DOHH2 (cell line): ENCODE data around the gene DPP10.

ENCODE experiments used
- H3F3A ChIP-seq: fragments of 200-600 bp; sonication (generic), shearing (Covaris generic); 2 replicates; pipeline ENCODE4 v1.6.0; 2016; ENCODE audit warnings: antibody characterized with exemption, mild to moderate bottlenecking; ENCODE audit not compliant: control insufficient read depth, insufficient read depth
- H3K27ac ChIP-seq: fragments of 200-600 bp; sonication (generic); 2 replicates; pipeline ENCODE4 v1.5.1; 2014; ENCODE audit warnings: low read depth, mild to moderate bottlenecking, low read length, moderate library complexity
- H3K27me3 ChIP-seq: fragments of 200-600 bp; sonication (generic); 2 replicates; pipeline ENCODE4 v1.6.1; 2014; ENCODE audit warnings: mild to moderate bottlenecking, low read length, mixed read lengths; ENCODE audit not compliant: control insufficient read depth
- H3K36me3 ChIP-seq: fragments of 200-600 bp; sonication (generic); 2 replicates; pipeline ENCODE4 v1.6.1; 2014; ENCODE audit warnings: mild to moderate bottlenecking, low read length, moderate library complexity, mixed read lengths; ENCODE audit not compliant: control insufficient read depth
- H3K4me1 ChIP-seq: fragments of 200-600 bp; sonication (generic); 2 replicates; pipeline ENCODE4 v1.6.1; 2014; ENCODE audit warnings: mild to moderate bottlenecking, low read length, mixed read lengths; ENCODE audit not compliant: control insufficient read depth
- H3K4me2 ChIP-seq: fragments of 200-600 bp; sonication (generic); 2 replicates; pipeline ENCODE4 v1.6.0; 2014; ENCODE audit warnings: mild to moderate bottlenecking, low read length, moderate library complexity
- H3K4me3 ChIP-seq: fragments of 200-600 bp; sonication (generic); 2 replicates; pipeline ENCODE4 v1.5.1; 2014; ENCODE audit warnings: mild to moderate bottlenecking, low read length, mixed read lengths
- H3K79me2 ChIP-seq: fragments of 200-600 bp; sonication (generic); 2 replicates; pipeline ENCODE4 v1.6.1; 2014; ENCODE audit warnings: mild to moderate bottlenecking, low read length, mixed read lengths; ENCODE audit not compliant: control insufficient read depth
- H3K9me2 ChIP-seq: fragments of 200-600 bp; sonication (generic); replicated peaks from 2 replicates; pipeline ENCODE4 v1.6.1; 2014; ENCODE audit warnings: mild to moderate bottlenecking, low read length, mixed read lengths; ENCODE audit not compliant: control insufficient read depth
- H3K9me3 ChIP-seq: fragments of 200-600 bp; sonication (generic); 2 replicates; pipeline ENCODE4 v1.6.1; 2014; ENCODE audit warnings: antibody characterized with exemption, low read length, mixed read lengths; ENCODE audit not compliant: control insufficient read depth, insufficient read depth
- H4K20me1 ChIP-seq: fragments of 200-600 bp; sonication (generic); 2 replicates; pipeline ENCODE4 v1.6.0; 2014; ENCODE audit warnings: low read depth, mild to moderate bottlenecking, antibody characterized with exemption, low read length, moderate library complexity; ENCODE audit not compliant: control insufficient read depth, insufficient read depth
- EZH2phosphoT487 ChIP-seq: fragments of 200-600 bp; sonication (generic); IDR thresholded peaks from 2 replicates; pipeline ENCODE4 v1.6.1; 2017; ENCODE audit warnings: borderline replicate concordance, mild to moderate bottlenecking, antibody characterized with exemption, low read length, moderate library complexity, mixed read lengths
- TF ChIP-seq, protein P1 (sequence below): fragments of 200-600 bp; sonication (generic); IDR thresholded peaks from one replicate; pipeline ENCODE4 v1.5.1; 2014; ENCODE audit warnings: antibody characterized with exemption, mild to moderate bottlenecking, low read depth, low read length; ENCODE audit not compliant: poor library complexity, severe bottlenecking

The DPP10 gene

GRCh38 chr2:115034801-115035200 lies 592.4 kb downstream of the DPP10 start:
- no peaks in the 10 kb centered on the region for H3K79me2 ChIP-seq
- H3K27me3 ChIP-seq: no peaks in the 10 kb centered on the region
- TF ChIP-seq EZH2phosphoT487: no peak
- TF ChIP-seq, protein P1, sequence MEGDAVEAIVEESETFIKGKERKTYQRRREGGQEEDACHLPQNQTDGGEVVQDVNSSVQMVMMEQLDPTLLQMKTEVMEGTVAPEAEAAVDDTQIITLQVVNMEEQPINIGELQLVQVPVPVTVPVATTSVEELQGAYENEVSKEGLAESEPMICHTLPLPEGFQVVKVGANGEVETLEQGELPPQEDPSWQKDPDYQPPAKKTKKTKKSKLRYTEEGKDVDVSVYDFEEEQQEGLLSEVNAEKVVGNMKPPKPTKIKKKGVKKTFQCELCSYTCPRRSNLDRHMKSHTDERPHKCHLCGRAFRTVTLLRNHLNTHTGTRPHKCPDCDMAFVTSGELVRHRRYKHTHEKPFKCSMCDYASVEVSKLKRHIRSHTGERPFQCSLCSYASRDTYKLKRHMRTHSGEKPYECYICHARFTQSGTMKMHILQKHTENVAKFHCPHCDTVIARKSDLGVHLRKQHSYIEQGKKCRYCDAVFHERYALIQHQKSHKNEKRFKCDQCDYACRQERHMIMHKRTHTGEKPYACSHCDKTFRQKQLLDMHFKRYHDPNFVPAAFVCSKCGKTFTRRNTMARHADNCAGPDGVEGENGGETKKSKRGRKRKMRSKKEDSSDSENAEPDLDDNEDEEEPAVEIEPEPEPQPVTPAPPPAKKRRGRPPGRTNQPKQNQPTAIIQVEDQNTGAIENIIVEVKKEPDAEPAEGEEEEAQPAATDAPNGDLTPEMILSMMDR: no peak
- no peaks in the 10 kb centered on the region for H4K20me1 ChIP-seq
- no peak overlapping the region for H3K27ac ChIP-seq
- H3K9me3 ChIP-seq: no peaks in the 10 kb centered on the region
- no peaks in the 10 kb centered on the region for H3K36me3 ChIP-seq
- H3K4me2 ChIP-seq: no peak overlapping the region
- no peaks in the 10 kb centered on the region for H3K9me2 ChIP-seq
- H3K4me1 ChIP-seq: no peaks in the 10 kb centered on the region
- no peaks in the 10 kb centered on the region for H3F3A ChIP-seq
- no peak overlapping the region for H3K4me3 ChIP-seq

DNA sequence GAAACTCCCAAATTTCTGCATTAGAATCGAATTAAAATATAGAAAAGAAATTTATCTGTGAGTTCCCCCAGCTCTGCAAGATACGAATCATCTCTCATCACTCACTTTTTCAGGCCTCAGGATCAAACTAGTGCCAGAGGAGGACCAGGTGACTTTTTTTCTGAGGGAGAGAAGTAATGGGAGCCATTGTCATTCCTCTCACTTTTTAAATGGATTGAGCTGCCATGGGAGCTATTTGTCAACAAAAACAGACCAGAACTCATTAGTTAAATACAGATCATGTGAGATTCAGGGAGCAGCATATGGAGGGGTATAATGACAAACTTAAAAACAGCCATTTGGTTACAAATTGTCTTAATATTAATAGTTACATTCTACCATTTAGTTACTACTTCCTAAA lies 594.4 kb downstream of the DPP10 start:
- Histone ChIP-seq H3K4me2 (no peak overlapping the region), H4K20me1 (no peaks in the 10 kb centered on the region), H3K9me3 (no peaks in the 10 kb centered on the region), H3K4me3 (no peak overlapping the region), H3K4me1 (no peaks in the 10 kb centered on the region), H3K27ac (no peak overlapping the region), H3K27me3 (no peaks in the 10 kb centered on the region), H3F3A (no peaks in the 10 kb centered on the region), H3K9me2 (no peaks in the 10 kb centered on the region), H3K36me3 (no peaks in the 10 kb centered on the region), H3K79me2 (no peaks in the 10 kb centered on the region)
- TF ChIP-seq, protein P1: no peak
- TF ChIP-seq EZH2phosphoT487: no peak

DNA sequence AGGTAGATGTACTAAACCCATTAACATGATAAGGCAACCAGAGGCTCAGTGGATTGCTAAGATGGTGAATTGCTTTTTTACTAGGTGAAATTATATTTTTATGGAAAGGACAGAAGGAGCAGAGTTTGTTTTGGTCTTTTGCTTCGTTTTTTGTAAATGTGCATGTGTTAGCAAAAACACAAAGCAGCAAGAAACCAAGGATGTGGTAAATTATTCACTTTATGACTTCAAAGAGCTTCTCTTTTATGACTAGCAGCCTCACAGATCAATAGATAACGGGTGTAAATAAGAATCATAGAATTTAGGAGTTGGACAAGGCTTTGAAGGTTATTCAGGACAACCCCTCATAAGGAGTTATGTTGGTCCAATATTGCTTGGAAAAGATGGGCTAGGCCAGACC lies 615.0 kb downstream of the DPP10 start:
- TF ChIP-seq, protein P1: no peak
- TF ChIP-seq EZH2phosphoT487: no peak

DNA sequence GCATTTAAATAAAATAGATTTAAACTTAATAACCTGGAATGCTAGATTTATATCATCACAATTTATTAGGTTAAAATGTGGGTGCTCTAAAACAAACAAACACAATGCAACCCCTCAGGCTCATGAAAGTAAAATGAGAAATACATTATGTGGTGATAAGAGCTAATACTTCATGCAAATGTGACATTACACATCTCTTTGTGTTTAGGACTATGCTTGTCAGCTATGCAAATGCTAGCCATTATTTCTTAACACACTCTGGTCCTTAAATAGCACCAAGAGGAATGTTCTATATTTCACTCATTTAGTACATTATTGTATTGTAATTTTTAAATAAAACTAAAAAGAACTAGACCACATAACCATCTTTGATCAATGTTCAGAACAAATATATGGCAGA lies 627.6 kb downstream of the DPP10 start:
- no peaks in the 10 kb centered on the region for H3K9me2 ChIP-seq
- H3K4me2 ChIP-seq: no peak overlapping the region
- no peak overlapping the region for H3K27ac ChIP-seq
- H3K79me2 ChIP-seq: no peaks in the 10 kb centered on the region
- H3K4me3 ChIP-seq: no peak overlapping the region
- no peaks in the 10 kb centered on the region for H4K20me1 ChIP-seq
- no peaks in the 10 kb centered on the region for H3K36me3 ChIP-seq
- H3K27me3 ChIP-seq: no peaks in the 10 kb centered on the region
- H3K9me3 ChIP-seq: no peaks in the 10 kb centered on the region
- no peaks in the 10 kb centered on the region for H3F3A ChIP-seq
- H3K4me1 ChIP-seq: no peaks in the 10 kb centered on the region
- TF ChIP-seq, protein P1: no peak
- no peak for TF ChIP-seq EZH2phosphoT487

More for the DNA sequence above, 615.0 kb downstream of the DPP10 start:
- no peaks in the 10 kb centered on the region for H4K20me1 ChIP-seq
- no peaks in the 10 kb centered on the region for H3K27me3 ChIP-seq
- H3K4me3 ChIP-seq: no peak overlapping the region
- H3K9me3 ChIP-seq: no peaks in the 10 kb centered on the region
- H3K79me2 ChIP-seq: no peaks in the 10 kb centered on the region
- H3K4me1 ChIP-seq: no peaks in the 10 kb centered on the region
- H3K36me3 ChIP-seq: no peaks in the 10 kb centered on the region
- no peaks in the 10 kb centered on the region for H3F3A ChIP-seq
- no peak overlapping the region for H3K4me2 ChIP-seq
- H3K9me2 ChIP-seq: no peaks in the 10 kb centered on the region
- H3K27ac ChIP-seq: no peak overlapping the region
